Loucy (cell line): ENCODE results near the gene ZNF280D.
A peak's percentile ranks its signal among the peaks of the same experiment; 100 is the strongest.

Experiments
- H2AFZ ChIP-seq: fragments of 200-600 bp; sonication (generic); 2 replicates; pipeline ENCODE4 v1.6.0; 2016; ENCODE audit warnings: antibody characterized with exemption, mild to moderate bottlenecking, low read length, moderate library complexity
- H3F3A ChIP-seq: fragments of 200-600 bp; 2 replicates; pipeline ENCODE4 v1.6.0; 2016; ENCODE audit warnings: antibody characterized with exemption, low read depth, mild to moderate bottlenecking
- H3K27me3 ChIP-seq: fragments of 200-600 bp; sonication (generic); 2 replicates; pipeline ENCODE4 v1.6.1; 2014; ENCODE audit warnings: low read length, mild to moderate bottlenecking; ENCODE audit not compliant: insufficient read depth, poor library complexity, severe bottlenecking
- H3K36me3 ChIP-seq: fragments of 200-600 bp; sonication (generic); 2 replicates; pipeline ENCODE4 v1.6.1; 2016; ENCODE audit warnings: low read length; ENCODE audit not compliant: insufficient read depth
- H3K4me1 ChIP-seq: fragments of 200-600 bp; sonication (generic); 2 replicates; pipeline ENCODE4 v1.5.1; 2014; ENCODE audit warnings: low read length, mild to moderate bottlenecking; ENCODE audit not compliant: insufficient read depth, poor library complexity, severe bottlenecking
- H3K4me2 ChIP-seq: fragments of 200-600 bp; sonication (generic); 2 replicates; pipeline ENCODE4 v1.6.0; 2014; ENCODE audit warnings: antibody characterized with exemption, low read length, low read depth, mild to moderate bottlenecking; ENCODE audit not compliant: poor library complexity, severe bottlenecking
- H3K4me3 ChIP-seq: fragments of 200-600 bp; sonication (generic); 2 replicates; pipeline ENCODE4 v1.5.1; 2014; ENCODE audit warnings: low read length, mild to moderate bottlenecking, mixed read lengths; ENCODE audit not compliant: poor library complexity, severe bottlenecking
- H3K79me2 ChIP-seq: fragments of 200-600 bp; sonication (generic); 2 replicates; pipeline ENCODE4 v1.6.1; 2014; ENCODE audit warnings: low read length; ENCODE audit not compliant: insufficient read depth
- H3K9ac ChIP-seq: fragments of 200-600 bp; sonication (generic); 2 replicates; pipeline ENCODE4 v1.6.0; 2014; ENCODE audit warnings: mild to moderate bottlenecking, low read depth, low read length, moderate library complexity; ENCODE audit not compliant: poor library complexity, severe bottlenecking
- H3K9me2 ChIP-seq: fragments of 200-600 bp; sonication (generic); replicated peaks from 2 replicates; pipeline ENCODE4 v1.6.1; 2016; ENCODE audit warnings: low read depth, low read length, mixed read lengths
- H3K9me3 ChIP-seq: fragments of 200-600 bp; sonication (generic); 2 replicates; pipeline ENCODE4 v1.6.1; 2014; ENCODE audit warnings: mild to moderate bottlenecking, antibody characterized with exemption, low read length, low read depth; ENCODE audit not compliant: insufficient read depth
- H4K20me1 ChIP-seq: fragments of 200-600 bp; sonication (generic); 2 replicates; pipeline ENCODE4 v1.6.0; 2014; ENCODE audit warnings: antibody characterized with exemption, low read length, mild to moderate bottlenecking; ENCODE audit not compliant: insufficient read depth, poor library complexity, severe bottlenecking
- EZH2phosphoT487 ChIP-seq: fragments of 200-600 bp; IDR thresholded peaks from 2 replicates; pipeline ENCODE4 v1.6.1; 2018; ENCODE audit warnings: antibody characterized with exemption, mild to moderate bottlenecking, moderate library complexity, borderline replicate concordance
- TF ChIP-seq, protein P1 (sequence below): fragments of 200-600 bp; sonication (generic); conservative IDR thresholded peaks from 2 replicates; pipeline ENCODE4 v1.5.1; 2014; ENCODE audit warnings: mild to moderate bottlenecking, antibody characterized with exemption, low read length

The ZNF280D gene

DNA sequence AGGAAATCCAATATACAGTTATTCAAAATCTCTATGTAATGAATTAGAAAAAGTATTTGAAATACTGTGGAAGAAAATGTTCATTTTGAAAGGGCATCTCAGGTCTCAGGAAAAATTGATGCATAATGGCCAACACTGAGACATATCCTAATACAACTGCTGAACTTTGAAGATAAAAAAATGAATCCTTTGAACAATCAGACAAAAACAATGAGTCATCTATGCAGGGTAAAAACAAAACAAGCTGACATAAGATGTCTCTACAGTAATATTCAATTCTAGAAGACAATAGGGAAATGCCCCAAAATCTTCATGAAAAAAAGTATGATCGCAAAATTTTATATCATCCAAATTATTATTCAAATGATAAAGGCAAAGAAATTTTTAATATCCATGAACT is 34.0 kb upstream of the ZNF280D start:
- Histone ChIP-seq H3F3A (no peaks in the 10 kb centered on the region), H3K9me3 (no peaks in the 10 kb centered on the region), H3K9me2 (no peaks in the 10 kb centered on the region), H3K27me3 (no peaks in the 10 kb centered on the region), H3K4me3 (no peak overlapping the region), H3K79me2 (no peaks in the 10 kb centered on the region), H3K36me3 (no peaks in the 10 kb centered on the region), H2AFZ (no peak overlapping the region), H3K9ac (no peak overlapping the region), H3K4me2 (no peak overlapping the region), H3K4me1 (peaks cover 26% of the 10 kb centered on the region), H4K20me1 (no peaks in the 10 kb centered on the region)
- TF ChIP-seq EZH2phosphoT487: no peak
- TF ChIP-seq, protein P1, sequence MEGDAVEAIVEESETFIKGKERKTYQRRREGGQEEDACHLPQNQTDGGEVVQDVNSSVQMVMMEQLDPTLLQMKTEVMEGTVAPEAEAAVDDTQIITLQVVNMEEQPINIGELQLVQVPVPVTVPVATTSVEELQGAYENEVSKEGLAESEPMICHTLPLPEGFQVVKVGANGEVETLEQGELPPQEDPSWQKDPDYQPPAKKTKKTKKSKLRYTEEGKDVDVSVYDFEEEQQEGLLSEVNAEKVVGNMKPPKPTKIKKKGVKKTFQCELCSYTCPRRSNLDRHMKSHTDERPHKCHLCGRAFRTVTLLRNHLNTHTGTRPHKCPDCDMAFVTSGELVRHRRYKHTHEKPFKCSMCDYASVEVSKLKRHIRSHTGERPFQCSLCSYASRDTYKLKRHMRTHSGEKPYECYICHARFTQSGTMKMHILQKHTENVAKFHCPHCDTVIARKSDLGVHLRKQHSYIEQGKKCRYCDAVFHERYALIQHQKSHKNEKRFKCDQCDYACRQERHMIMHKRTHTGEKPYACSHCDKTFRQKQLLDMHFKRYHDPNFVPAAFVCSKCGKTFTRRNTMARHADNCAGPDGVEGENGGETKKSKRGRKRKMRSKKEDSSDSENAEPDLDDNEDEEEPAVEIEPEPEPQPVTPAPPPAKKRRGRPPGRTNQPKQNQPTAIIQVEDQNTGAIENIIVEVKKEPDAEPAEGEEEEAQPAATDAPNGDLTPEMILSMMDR: no peak

DNA sequence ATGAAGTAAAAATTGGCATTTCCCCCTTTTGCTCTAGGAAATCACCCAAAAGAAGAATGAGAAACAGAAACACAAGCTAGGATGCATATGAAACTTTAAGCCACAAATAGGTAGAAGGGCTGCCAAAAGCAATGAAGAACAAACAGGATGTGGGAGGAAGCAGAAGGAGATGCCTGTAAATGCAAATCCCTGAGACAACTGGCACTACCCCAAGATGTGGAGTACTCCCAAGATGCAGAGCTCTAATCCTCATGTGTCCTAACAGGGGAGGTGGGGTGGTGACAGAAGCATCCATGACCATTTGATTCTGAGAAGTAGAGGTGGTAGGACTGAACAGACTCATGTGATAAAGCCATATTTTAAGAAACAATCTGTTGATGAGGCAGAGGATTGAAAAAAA is 31.9 kb upstream of the ZNF280D start:
- H3K4me1 ChIP-seq: peaks cover 26% of the 10 kb centered on the region
- TF ChIP-seq EZH2phosphoT487: no peak
- TF ChIP-seq, protein P1: no peak
- no peaks in the 10 kb centered on the region for H3K36me3 ChIP-seq
- no peaks in the 10 kb centered on the region for H3K9me2 ChIP-seq
- no peaks in the 10 kb centered on the region for H3K79me2 ChIP-seq
- no peak overlapping the region for H2AFZ ChIP-seq
- H3K9me3 ChIP-seq: no peaks in the 10 kb centered on the region
- H3K27me3 ChIP-seq: no peaks in the 10 kb centered on the region
- no peaks in the 10 kb centered on the region for H3F3A ChIP-seq
- H3K9ac ChIP-seq: no peak overlapping the region
- H3K4me3 ChIP-seq: no peak overlapping the region
- peak overlapping the region; percentile 41 for H3K4me2 ChIP-seq
- no peaks in the 10 kb centered on the region for H4K20me1 ChIP-seq

DNA sequence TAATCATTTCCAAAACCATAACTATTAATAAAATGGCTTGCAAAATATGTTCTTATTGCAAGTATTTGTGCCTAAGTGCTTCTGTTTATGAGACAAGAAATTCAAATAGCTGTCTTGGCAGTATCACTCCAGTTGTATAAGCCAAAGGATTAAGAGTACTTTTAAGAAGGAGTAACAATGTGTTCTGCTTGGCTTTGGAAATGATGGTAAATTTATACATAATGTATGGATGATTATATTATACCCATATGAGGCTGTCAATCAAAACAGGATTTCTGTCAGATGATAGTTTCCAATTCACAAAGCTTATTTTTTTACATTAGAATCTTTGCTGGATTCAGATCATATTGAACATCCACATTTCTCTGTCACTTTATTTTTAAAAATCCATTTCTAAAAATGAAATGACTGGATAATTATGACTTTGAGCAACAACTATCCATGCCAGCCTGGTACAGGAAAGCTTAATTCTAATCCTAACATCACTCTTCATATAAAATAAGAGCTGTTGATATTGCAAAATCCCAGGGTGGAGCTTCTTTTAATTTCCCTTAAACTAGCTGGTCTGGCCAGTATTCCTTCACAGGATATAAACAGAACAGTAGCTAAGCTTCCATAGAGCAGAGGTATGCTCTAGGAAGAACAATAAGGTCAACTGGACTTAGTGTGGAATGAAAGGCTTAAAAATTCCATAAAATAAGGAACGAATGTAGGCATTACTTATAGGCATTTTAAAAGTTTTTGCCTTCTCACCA is 30.0 kb upstream of the ZNF280D start:
- Histone ChIP-seq H3K79me2 (no peaks in the 10 kb centered on the region), H3K9me2 (no peaks in the 10 kb centered on the region), H3K36me3 (no peaks in the 10 kb centered on the region), H3K4me3 (no peak overlapping the region), H3K4me1 (peaks cover 26% of the 10 kb centered on the region), H3K4me2 (no peak overlapping the region), H3K27me3 (no peaks in the 10 kb centered on the region), H3K9me3 (no peaks in the 10 kb centered on the region), H2AFZ (peak overlapping the region; percentile 44; the same call in 1 of the 2 replicates), H4K20me1 (no peaks in the 10 kb centered on the region), H3K9ac (no peak overlapping the region), H3F3A (no peaks in the 10 kb centered on the region)
- TF ChIP-seq, protein P1: no peak
- no peak for TF ChIP-seq EZH2phosphoT487
